A549 (cell line): ENCODE results near the gene GLO1. TPM values are rescaled to one million over a fixed set of nuclear protein-coding genes. Genes with fewer than 3 reads are reported as not detected.
A peak's percentile ranks its signal among the peaks of the same experiment; 100 is the strongest.

Experiments
- ATAC-seq, 2 experiments: fragments of 200-7000 bp in 1 of 2; fragments of >200 bp in 1 of 2; cut with Nextera tagmentation in 1 of 2; cut with Tn5 transposase in 1 of 2; 3 replicates each; pipeline versions ENCODE4 v1.8.0 to v1.9.1; 2018 to 2020; ENCODE audit warnings: mild to moderate bottlenecking in 1 of 2, moderate library complexity in 1 of 2
- CTCF ChIA-PET: fragments of 300-600 bp; sonication (Branson Sonifier 250); formaldehyde crosslinking; extraction: SDS; loops from one replicate; lab custom pipeline; 2021; ENCODE audit warnings: antibody characterized with exemption, inconsistent platforms; lab: Yijun Ruan, JAX
- POLR2A ChIA-PET: fragments of 350-600 bp; formaldehyde crosslinking; extraction: SDS; loops from one replicate; lab custom pipeline; 2021; ENCODE audit warnings: antibody characterized with exemption, inconsistent platforms; lab: Yijun Ruan, JAX
- DNase-seq, 2 experiments: peaks; one replicate each; pipeline versions ENCODE4 v3.0.0 to v3.0.0-alpha.2; 2011 to 2016; ENCODE audit warnings: low read depth in 1 of 2, low spot score in 1 of 2
- FAIRE-seq: peaks from 2 replicates; lab custom pipeline; 2011; peaks lifted over from hg19 to GRCh38; lab: Jason Lieb, UNC
- H3K27ac ChIP-seq, 2 experiments: fragments of >200 bp; sonication (Bioruptor Twin); formaldehyde crosslinking; 3 replicates each; pipeline ENCODE4 v1.5.1; 2016 to 2017
- H3K4me1 ChIP-seq: fragments of >200 bp; sonication (Bioruptor Twin); formaldehyde crosslinking; 3 replicates; pipeline ENCODE4 v1.6.1; 2016
- H3K4me2 ChIP-seq: fragments of >200 bp; sonication (Bioruptor Twin); formaldehyde crosslinking; 3 replicates; pipeline ENCODE4 v1.6.1; 2016
- H3K4me3 ChIP-seq: fragments of >200 bp; sonication (Bioruptor Twin); formaldehyde crosslinking; 3 replicates; pipeline ENCODE4 v1.5.1; 2016
- H3K9me3 ChIP-seq: fragments of >200 bp; sonication (Bioruptor Twin); formaldehyde crosslinking; 3 replicates; pipeline ENCODE4 v1.6.1; 2016
- CBX2 ChIP-seq: fragments of 200-600 bp; sonication (generic); IDR thresholded peaks from 2 replicates; pipeline ENCODE4 v1.6.1; 2016; ENCODE audit warnings: low read depth, mild to moderate bottlenecking, borderline replicate concordance
- CHD4 ChIP-seq: fragments of 200-600 bp; sonication (generic); IDR thresholded peaks from 2 replicates; pipeline ENCODE4 v1.6.1; 2016; ENCODE audit warnings: antibody characterized with exemption, mild to moderate bottlenecking, borderline replicate concordance
- CTCF ChIP-seq: fragments of >200 bp; sonication (Bioruptor Twin); formaldehyde crosslinking; IDR thresholded peaks from 3 replicates; pipeline ENCODE4 v1.5.1; 2016
- EP300 ChIP-seq, 2 experiments: fragments of >200 bp; sonication (Bioruptor Twin); formaldehyde crosslinking; IDR thresholded peaks; 2 replicates in 1 of 2; 3 replicates in 1 of 2; pipeline ENCODE4 v1.6.1; 2016 to 2017
- ESRRA ChIP-seq: fragments of 150-350 bp; IDR thresholded peaks from 2 replicates; pipeline ENCODE4 v1.6.1; 2014; ENCODE audit warnings: mild to moderate bottlenecking, low read length, borderline replicate concordance
- FOXS1 ChIP-seq: fragments of 250-450 bp; sonication (Bioruptor Pico); IDR thresholded peaks from 2 replicates; pipeline ENCODE4 v1.5.0; 2020; ENCODE audit warnings: mild to moderate bottlenecking, moderate library complexity
- HOXA7 ChIP-seq: fragments of 250-450 bp; sonication (Bioruptor Pico); IDR thresholded peaks from 2 replicates; pipeline ENCODE4 v1.5.0; 2020; ENCODE audit warnings: mild to moderate bottlenecking, moderate library complexity
- HOXB13 ChIP-seq: fragments of 250-450 bp; sonication (Bioruptor Pico); IDR thresholded peaks from 2 replicates; pipeline ENCODE4 v1.5.0; 2020; ENCODE audit warnings: low read depth, mild to moderate bottlenecking, moderate library complexity
- JUN ChIP-seq, 2 experiments: fragments of >200 bp; sonication (Bioruptor Twin); formaldehyde crosslinking; IDR thresholded peaks; 2 replicates in 1 of 2; 3 replicates in 1 of 2; pipeline ENCODE4 v1.6.1; 2016 to 2017
- JUNB ChIP-seq: fragments of >200 bp; sonication (Bioruptor Twin); formaldehyde crosslinking; IDR thresholded peaks from 2 replicates; pipeline ENCODE4 v1.6.1; 2016
- KDM5A ChIP-seq: fragments of 200-600 bp; sonication (generic); IDR thresholded peaks from 2 replicates; pipeline ENCODE4 v1.6.1; 2016; ENCODE audit warnings: antibody characterized with exemption, mild to moderate bottlenecking
- MAX ChIP-seq: IDR thresholded peaks from 2 replicates; pipeline ENCODE4 v1.6.1; 2012
- MYC ChIP-seq: IDR thresholded peaks from 2 replicates; pipeline ENCODE4 v1.6.1; 2012; ENCODE audit warnings: mild to moderate bottlenecking, inconsistent platforms, low read length, improper control_type of control experiment, borderline replicate concordance
- NFE2L2 ChIP-seq: fragments of 150-350 bp; conservative IDR thresholded peaks from 2 replicates; pipeline ENCODE4 v1.6.1; 2014; ENCODE audit warnings: low read length
- NR3C1 ChIP-seq: fragments of >200 bp; sonication (Bioruptor Twin); formaldehyde crosslinking; IDR thresholded peaks from 3 replicates; pipeline ENCODE4 v1.6.1; 2017
- POLR2A ChIP-seq: IDR thresholded peaks from 2 replicates; pipeline ENCODE4 v1.6.1; 2012; ENCODE audit warnings: mild to moderate bottlenecking, low read length
- RAD21 ChIP-seq, 2 experiments: fragments of >200 bp in 1 of 2; sonication (Bioruptor Twin) in 1 of 2; formaldehyde crosslinking in 1 of 2; IDR thresholded peaks in 1 of 2; conservative IDR thresholded peaks in 1 of 2; 2 replicates in 1 of 2; 3 replicates in 1 of 2; pipeline ENCODE4 v1.6.1; 2012 to 2018; ENCODE audit warnings: inconsistent platforms in 1 of 2
- RCOR1 ChIP-seq: fragments of 150-350 bp; IDR thresholded peaks from 2 replicates; pipeline ENCODE4 v1.6.1; 2014; ENCODE audit warnings: antibody characterized with exemption, low read length, low read depth
- RNF2 ChIP-seq: fragments of 200-600 bp; sonication (generic); IDR thresholded peaks from 2 replicates; pipeline ENCODE4 v1.6.1; 2016; ENCODE audit warnings: low read depth, mild to moderate bottlenecking, antibody characterized with exemption, moderate library complexity, borderline replicate concordance
- SMC3 ChIP-seq: fragments of >200 bp; sonication (Bioruptor Twin); formaldehyde crosslinking; IDR thresholded peaks from 3 replicates; pipeline ENCODE4 v1.6.1; 2018; ENCODE audit warnings: inconsistent platforms
- TFCP2L1 ChIP-seq: fragments of 250-450 bp; sonication (Bioruptor Pico); IDR thresholded peaks from 2 replicates; pipeline ENCODE4 v1.5.0; 2021; ENCODE audit warnings: mild to moderate bottlenecking
- TP53 ChIP-seq: fragments of 250-450 bp; sonication (Bioruptor Pico); IDR thresholded peaks from 2 replicates; pipeline ENCODE4 v1.5.0; 2021; ENCODE audit warnings: mild to moderate bottlenecking, moderate library complexity
- ZSCAN20 ChIP-seq: fragments of 250-450 bp; sonication (Bioruptor Pico); IDR thresholded peaks from 2 replicates; pipeline ENCODE4 v1.8.0; 2022; ENCODE audit warnings: mild to moderate bottlenecking, moderate library complexity
- WGBS: methylation state at CpG from one replicate; pipeline ENCODE4 v1.1.6; 2017; ENCODE audit errors: missing lambda C conversion rate; 5-methylcytosine and 5-hydroxymethylcytosine counted together
- polyA plus RNA-seq, 4 experiments: library from polyadenylated mRNA; depleted of rRNA in 3 of 4; stranded (reverse); fragments of >200 nt; fragmentation: RNase III in 1 of 4; extraction: RNeasy Plus Mini Kit Qiagen cat#74134 plus additional on column Dnase treatment in 1 of 4; gene quantifications; 2 replicates in 3 of 4; 3 replicates in 1 of 4; pipeline ENCODE4 v1.2.3, GENCODE V29; 2011 to 2017
- TF ChIP-seq, protein P1 (sequence below): fragments of 150-350 bp; IDR thresholded peaks from 2 replicates; pipeline ENCODE4 v1.6.1; 2014; ENCODE audit warnings: low read depth, mild to moderate bottlenecking, low read length

Gene GLO1
- polyA plus RNA-seq, 2 of the 4 experiments (the other 2 are of a cell fraction) = 105 to 128 TPM

- DNase-seq (no peak), ATAC-seq (no peak), FAIRE-seq (no peak)
- Histone ChIP-seq H3K4me1 (no peaks in the 10 kb centered on the region), H3K4me3 (no peak overlapping the region), H3K9me3 (no peaks in the 10 kb centered on the region), H3K4me2 (no peak overlapping the region), H3K27ac (no peak overlapping the region)
- TF ChIP-seq RNF2 (no peak), POLR2A (no peak), JUNB (no peak), CHD4 (no peak), ZSCAN20 (no peak), ESRRA (no peak), TP53 (CRISPR knock-in tag) (no peak), FOXS1 (no peak), MYC (no peak), KDM5A (no peak)
- WGBS = 75% methylated on average over 26 of the region's 26 CpGs
- ChIA-PET CTCF (no interaction called here), POLR2A (no interaction called here)
Observed at GRCh38 chr6:38722727-38723334, 19.9 kb upstream of the GLO1 start.

GRCh38 chr6:38722038-38722437 is 19.1 kb upstream of the GLO1 start:
- no peak for DNase-seq
- Histone ChIP-seq H3K4me1 (no peaks in the 10 kb centered on the region), H3K4me3 (no peak overlapping the region), H3K4me2 (no peak overlapping the region), H3K9me3 (no peaks in the 10 kb centered on the region), H3K27ac (no peak overlapping the region)
- POLR2A ChIA-PET = no interaction called here
- WGBS = 21% methylated on average over 3 of the region's 3 CpGs
- ATAC-seq = no peak
- CTCF ChIA-PET = no interaction called here
- FAIRE-seq = no peak
- TF ChIP-seq KDM5A (no peak), JUN (IDR thresholded peaks at IDR 0.05) (no peak), CBX2 (no peak), MAX (no peak), FOXS1 (no peak), HOXB13 (no peak), TFCP2L1 (CRISPR knock-in tag) (no peak), HOXA7 (CRISPR knock-in tag) (no peak), CHD4 (no peak), NFE2L2 (no peak), NR3C1 (no peak), CTCF (no peak), SMC3 (no peak), POLR2A (no peak), EP300 (IDR thresholded peaks at IDR 0.05) (no peak)
- TF ChIP-seq, protein P1, sequence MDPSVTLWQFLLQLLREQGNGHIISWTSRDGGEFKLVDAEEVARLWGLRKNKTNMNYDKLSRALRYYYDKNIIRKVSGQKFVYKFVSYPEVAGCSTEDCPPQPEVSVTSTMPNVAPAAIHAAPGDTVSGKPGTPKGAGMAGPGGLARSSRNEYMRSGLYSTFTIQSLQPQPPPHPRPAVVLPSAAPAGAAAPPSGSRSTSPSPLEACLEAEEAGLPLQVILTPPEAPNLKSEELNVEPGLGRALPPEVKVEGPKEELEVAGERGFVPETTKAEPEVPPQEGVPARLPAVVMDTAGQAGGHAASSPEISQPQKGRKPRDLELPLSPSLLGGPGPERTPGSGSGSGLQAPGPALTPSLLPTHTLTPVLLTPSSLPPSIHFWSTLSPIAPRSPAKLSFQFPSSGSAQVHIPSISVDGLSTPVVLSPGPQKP = no peak

DNA sequence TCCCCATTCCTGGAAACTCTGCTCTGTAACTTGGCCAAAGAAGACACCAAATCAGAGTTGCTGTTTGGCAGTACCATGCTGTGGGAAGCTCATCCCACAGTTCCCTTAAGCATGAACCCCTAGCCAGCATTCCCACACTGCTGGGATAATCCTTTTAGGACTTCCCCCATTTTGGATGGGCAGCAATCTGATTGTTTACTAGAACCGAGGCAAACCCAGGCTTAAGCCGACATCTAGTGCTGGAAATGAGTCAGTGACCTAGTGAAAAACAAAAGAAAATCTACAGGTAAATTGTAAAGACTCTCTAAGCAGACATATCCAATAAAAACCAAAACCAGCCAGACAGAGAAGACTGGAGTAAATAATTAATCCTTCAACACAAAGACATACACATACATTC is 17.4 kb upstream of the GLO1 start:
- H3K4me3 ChIP-seq = no peak overlapping the region
- H3K9me3 ChIP-seq = no peaks in the 10 kb centered on the region
- TF ChIP-seq MYC = no peak
- TF ChIP-seq TFCP2L1 (CRISPR knock-in tag) = no peak
- no peak for TF ChIP-seq NFE2L2
- no peak for TF ChIP-seq RCOR1
- TF ChIP-seq, protein P1 = no peak
- peak in 1 of 2 experiments; percentile 21; a peak in 1 of 5 replicates for TF ChIP-seq RAD21 (conservative IDR thresholded peaks at IDR 0.05 in 1 of 2, IDR thresholded peaks at IDR 0.05 in 1 of 2)
- TF ChIP-seq ESRRA = no peak
- no peak for TF ChIP-seq ZSCAN20
- POLR2A ChIA-PET = no interaction called here
- no peak overlapping the region for H3K27ac ChIP-seq
- no peaks in the 10 kb centered on the region for H3K4me1 ChIP-seq
- 0% methylated on average over 2 of the region's 2 CpGs for WGBS
- H3K4me2 ChIP-seq = no peak overlapping the region
- FAIRE-seq = no peak
- DNase-seq = peak in 1 of 2 experiments; percentile 10
- CTCF ChIA-PET = interaction anchor here (1.4 kb wide), 1 partner anchor 12 kb away, joined by 3 read pairs; no protein-coding TSS in a partner anchor
- no peak for ATAC-seq
